ENCODE data around the gene SH3BP5.

DNA sequence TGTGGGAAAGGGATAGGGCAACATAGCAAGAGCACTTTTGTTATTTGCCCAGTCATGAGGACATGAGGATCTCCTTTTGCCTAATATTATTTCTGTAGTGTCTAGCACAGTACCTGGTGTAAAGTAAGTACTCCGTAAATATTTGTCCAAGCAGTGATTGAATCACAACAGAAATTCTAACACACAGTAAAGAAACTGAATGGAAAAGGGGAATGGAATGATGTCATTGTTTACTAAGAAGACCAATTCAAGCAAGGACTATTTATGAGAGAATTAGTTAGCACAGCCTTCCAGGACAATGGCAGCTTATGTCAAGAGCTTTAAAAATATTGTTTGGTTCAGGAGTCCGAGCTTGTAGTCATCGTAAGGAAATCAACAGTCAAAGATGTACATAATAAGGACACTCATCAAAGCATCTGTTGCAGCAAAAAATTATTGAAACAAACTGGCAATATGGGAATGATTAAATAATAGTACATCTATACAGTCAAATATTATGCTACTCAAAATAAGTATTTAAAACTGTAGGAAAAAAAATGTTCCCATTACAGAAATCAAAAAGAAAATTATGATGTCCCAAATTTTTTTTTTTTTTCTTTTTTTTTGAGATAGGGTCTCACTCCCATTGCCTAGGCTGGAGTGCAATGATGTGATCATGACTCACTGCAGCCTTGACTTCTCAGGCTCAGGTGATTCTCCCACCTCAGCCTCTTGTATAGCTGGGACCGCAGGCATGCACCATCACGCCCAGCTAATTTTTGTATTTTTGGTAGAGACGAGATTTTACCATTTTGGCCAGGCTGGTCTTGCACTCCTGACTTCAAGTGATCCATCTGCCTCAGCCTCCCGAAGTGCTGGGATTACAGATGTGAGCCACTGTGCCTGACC lies 108.5 kb downstream of the SH3BP5 start:
- TF ChIP-seq POLR2A (IDR thresholded peaks at IDR 0.05), result no peak
- TF ChIP-seq, protein P1, sequence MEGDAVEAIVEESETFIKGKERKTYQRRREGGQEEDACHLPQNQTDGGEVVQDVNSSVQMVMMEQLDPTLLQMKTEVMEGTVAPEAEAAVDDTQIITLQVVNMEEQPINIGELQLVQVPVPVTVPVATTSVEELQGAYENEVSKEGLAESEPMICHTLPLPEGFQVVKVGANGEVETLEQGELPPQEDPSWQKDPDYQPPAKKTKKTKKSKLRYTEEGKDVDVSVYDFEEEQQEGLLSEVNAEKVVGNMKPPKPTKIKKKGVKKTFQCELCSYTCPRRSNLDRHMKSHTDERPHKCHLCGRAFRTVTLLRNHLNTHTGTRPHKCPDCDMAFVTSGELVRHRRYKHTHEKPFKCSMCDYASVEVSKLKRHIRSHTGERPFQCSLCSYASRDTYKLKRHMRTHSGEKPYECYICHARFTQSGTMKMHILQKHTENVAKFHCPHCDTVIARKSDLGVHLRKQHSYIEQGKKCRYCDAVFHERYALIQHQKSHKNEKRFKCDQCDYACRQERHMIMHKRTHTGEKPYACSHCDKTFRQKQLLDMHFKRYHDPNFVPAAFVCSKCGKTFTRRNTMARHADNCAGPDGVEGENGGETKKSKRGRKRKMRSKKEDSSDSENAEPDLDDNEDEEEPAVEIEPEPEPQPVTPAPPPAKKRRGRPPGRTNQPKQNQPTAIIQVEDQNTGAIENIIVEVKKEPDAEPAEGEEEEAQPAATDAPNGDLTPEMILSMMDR (IDR thresholded peaks at IDR 0.05), result no peak
